MCF 10A (cell line): ENCODE data around the gene CELF4. TPM values are rescaled to one million over a fixed set of nuclear protein-coding genes. Genes with fewer than 3 reads are reported as not detected.

Experiments
- BruUV-seq: library from RNA; stranded (reverse); fragments of 400-500 nt; replicated peaks from 2 replicates; lab custom pipeline; 2021; lab: Mats Ljungman, UMichigan
- CTCF ChIA-PET: fragments of 300-600 bp; sonication (Branson Sonifier 250); formaldehyde crosslinking; extraction: SDS; loops from one replicate; lab custom pipeline; 2021; ENCODE audit warnings: antibody characterized with exemption, inconsistent platforms; lab: Yijun Ruan, JAX
- POLR2A ChIA-PET: fragments of 300-600, 350-650 bp; sonication (Branson Sonifier 250); formaldehyde crosslinking; extraction: SDS; loops from one replicate; lab custom pipeline; 2020; ENCODE audit warnings: antibody characterized with exemption, inconsistent platforms; lab: Yijun Ruan, JAX
- DNase-seq: peaks from one replicate; pipeline ENCODE4 v3.0.0-alpha.2; 2018; ENCODE audit not compliant: unreplicated experiment
- H3K27ac Mint-ChIP-seq: one replicate; pipeline ENCODE4 v1.8.0; 2022; ENCODE audit warnings: mild to moderate bottlenecking, low read depth, mixed read lengths; ENCODE audit not compliant: unreplicated experiment
- H3K27me3 Mint-ChIP-seq: one replicate; pipeline ENCODE4 v1.8.0; 2022; ENCODE audit warnings: mixed read lengths; ENCODE audit not compliant: insufficient read depth, unreplicated experiment
- H3K36me3 Mint-ChIP-seq: one replicate; pipeline ENCODE4 v1.8.0; 2022; ENCODE audit warnings: mild to moderate bottlenecking, moderate library complexity, mixed read lengths; ENCODE audit not compliant: insufficient read depth, unreplicated experiment
- H3K4me1 Mint-ChIP-seq: one replicate; pipeline ENCODE4 v1.8.0; 2022; ENCODE audit warnings: mixed read lengths; ENCODE audit not compliant: insufficient read depth, unreplicated experiment
- H3K4me3 Mint-ChIP-seq: one replicate; pipeline ENCODE4 v1.8.0; 2022; ENCODE audit warnings: mild to moderate bottlenecking, moderate library complexity, mixed read lengths; ENCODE audit not compliant: unreplicated experiment
- H3K9me3 Mint-ChIP-seq: one replicate; pipeline ENCODE4 v1.8.0; 2022; ENCODE audit warnings: mixed read lengths; ENCODE audit not compliant: unreplicated experiment
- intact Hi-C: fragments of 100-400 bp; cut with micrococcal nuclease; formaldehyde crosslinking; loops from 2 replicates; pipeline ENCODE4 v1.14.1; 2022
- total RNA-seq: library from RNA; stranded (reverse); gene quantifications from 2 replicates; pipeline ENCODE4 v1.2.3, GENCODE V29; 2022
- TF ChIP-seq, protein P1 (sequence below): fragments of 200-600 bp; IDR thresholded peaks from one replicate; pipeline ENCODE4 v1.8.0; 2022; ENCODE audit warnings: antibody characterized with exemption, mild to moderate bottlenecking; ENCODE audit not compliant: unreplicated experiment

Gene CELF4
- total RNA-seq, 1 experiment from 2014 or later, result not detected

DNA sequence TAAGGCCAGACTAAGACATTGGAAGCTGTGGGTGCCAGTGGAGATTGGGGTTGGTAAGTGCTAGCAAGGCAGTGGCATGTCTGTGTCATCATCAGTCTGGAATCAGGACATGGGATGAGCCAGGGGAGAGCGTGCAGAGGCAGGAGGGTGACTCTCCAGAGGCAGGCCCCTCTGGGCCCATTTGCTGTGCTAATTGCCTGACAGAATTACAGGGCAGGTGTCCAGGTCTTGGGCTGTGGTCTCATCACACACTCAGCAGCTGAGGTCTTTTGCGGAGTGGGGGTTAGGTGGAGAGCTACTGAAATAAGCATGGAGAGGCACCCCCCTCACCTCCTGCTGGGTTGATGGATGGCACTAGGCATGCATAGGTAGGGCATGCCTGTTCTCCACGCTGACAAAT lies 57.4 kb downstream of the CELF4 start:
- BruUV-seq, result no TSS peak
- ChIA-PET CTCF (interaction anchor here (0.7 kb wide), 1 partner anchor 197 kb away, joined by 3 read pairs; no protein-coding TSS in a partner anchor), POLR2A (interaction anchor here (0.6 kb wide), 2 partner anchors 12 to 114 kb away, joined by 3 read pairs; no protein-coding TSS in a partner anchor)
- no peak overlapping the region for H3K27ac Mint-ChIP-seq
- no peak for DNase-seq
- H3K9me3 Mint-ChIP-seq, result peaks cover 18% of the 10 kb centered on the region
- H3K4me1 Mint-ChIP-seq, result no peaks in the 10 kb centered on the region
- H3K36me3 Mint-ChIP-seq, result no peaks in the 10 kb centered on the region
- intact Hi-C loops, result no loop called here
- no peak overlapping the region for H3K4me3 Mint-ChIP-seq
- H3K27me3 Mint-ChIP-seq, result peaks cover 38% of the 10 kb centered on the region
- TF ChIP-seq, protein P1, sequence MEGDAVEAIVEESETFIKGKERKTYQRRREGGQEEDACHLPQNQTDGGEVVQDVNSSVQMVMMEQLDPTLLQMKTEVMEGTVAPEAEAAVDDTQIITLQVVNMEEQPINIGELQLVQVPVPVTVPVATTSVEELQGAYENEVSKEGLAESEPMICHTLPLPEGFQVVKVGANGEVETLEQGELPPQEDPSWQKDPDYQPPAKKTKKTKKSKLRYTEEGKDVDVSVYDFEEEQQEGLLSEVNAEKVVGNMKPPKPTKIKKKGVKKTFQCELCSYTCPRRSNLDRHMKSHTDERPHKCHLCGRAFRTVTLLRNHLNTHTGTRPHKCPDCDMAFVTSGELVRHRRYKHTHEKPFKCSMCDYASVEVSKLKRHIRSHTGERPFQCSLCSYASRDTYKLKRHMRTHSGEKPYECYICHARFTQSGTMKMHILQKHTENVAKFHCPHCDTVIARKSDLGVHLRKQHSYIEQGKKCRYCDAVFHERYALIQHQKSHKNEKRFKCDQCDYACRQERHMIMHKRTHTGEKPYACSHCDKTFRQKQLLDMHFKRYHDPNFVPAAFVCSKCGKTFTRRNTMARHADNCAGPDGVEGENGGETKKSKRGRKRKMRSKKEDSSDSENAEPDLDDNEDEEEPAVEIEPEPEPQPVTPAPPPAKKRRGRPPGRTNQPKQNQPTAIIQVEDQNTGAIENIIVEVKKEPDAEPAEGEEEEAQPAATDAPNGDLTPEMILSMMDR, result no peak

DNA sequence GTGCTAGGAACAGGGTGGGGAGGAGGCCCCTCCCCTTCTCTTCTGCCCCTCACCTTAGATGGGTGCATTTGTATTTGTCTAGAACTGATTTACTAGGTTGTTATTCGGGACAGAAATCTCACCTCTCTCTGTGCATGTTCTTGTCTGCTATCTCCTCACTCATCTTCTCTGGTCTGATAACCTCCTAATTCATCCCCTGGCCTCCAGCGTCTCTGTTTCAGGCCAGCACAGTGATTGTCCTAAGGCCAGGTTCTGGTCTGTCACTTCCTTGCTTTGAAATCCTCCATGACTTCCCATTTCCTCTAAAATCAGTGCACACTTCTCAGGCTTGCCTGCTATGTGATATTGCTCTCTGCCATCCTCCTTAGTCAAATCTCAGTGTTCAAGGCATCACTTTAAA lies 58.4 kb downstream of the CELF4 start:
- Mint-ChIP-seq H3K27me3 (peaks cover 28% of the 10 kb centered on the region), H3K36me3 (no peaks in the 10 kb centered on the region), H3K9me3 (peaks cover 10% of the 10 kb centered on the region), H3K27ac (no peak overlapping the region), H3K4me3 (no peak overlapping the region), H3K4me1 (no peaks in the 10 kb centered on the region)
- BruUV-seq, result no TSS peak
- TF ChIP-seq, protein P1, result no peak
- intact Hi-C loops, result no loop called here
- ChIA-PET POLR2A (no interaction called here), CTCF (no interaction called here)
- DNase-seq, result no peak

DNA sequence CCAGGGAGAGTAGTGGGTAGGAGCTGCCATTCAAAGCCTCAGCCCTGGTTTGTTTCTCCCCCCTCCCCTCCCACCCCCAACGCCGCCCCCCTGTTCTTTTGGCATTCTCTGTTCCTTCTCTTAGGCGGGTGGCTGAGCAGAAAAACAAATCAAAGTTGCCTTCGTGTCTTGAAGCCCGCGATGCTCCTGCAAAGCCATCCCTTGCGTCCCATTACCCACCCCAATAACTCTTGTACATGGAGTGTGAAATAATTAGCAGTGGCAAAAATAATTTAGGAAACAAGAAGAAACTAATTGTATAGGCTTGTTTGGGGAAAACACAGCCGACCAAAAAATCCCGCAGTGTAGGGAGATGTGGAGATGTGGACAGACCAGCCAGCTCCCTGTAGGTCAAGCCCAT lies 59.6 kb downstream of the CELF4 start:
- H3K9me3 Mint-ChIP-seq, result no peaks in the 10 kb centered on the region
- TF ChIP-seq, protein P1, result no peak
- ChIA-PET CTCF (interaction anchor here (0.5 to 1.0 kb wide), 5 partner anchors 16 to 162 kb away, joined by 3 to 4 read pairs (median 3); no protein-coding TSS in a partner anchor), POLR2A (no interaction called here)
- H3K4me3 Mint-ChIP-seq, result no peak overlapping the region
- no peak for DNase-seq
- BruUV-seq, result no TSS peak
- H3K27me3 Mint-ChIP-seq, result peaks cover 22% of the 10 kb centered on the region
- no peaks in the 10 kb centered on the region for H3K36me3 Mint-ChIP-seq
- intact Hi-C loops, result no loop called here
- H3K27ac Mint-ChIP-seq, result no peak overlapping the region
- no peaks in the 10 kb centered on the region for H3K4me1 Mint-ChIP-seq

DNA sequence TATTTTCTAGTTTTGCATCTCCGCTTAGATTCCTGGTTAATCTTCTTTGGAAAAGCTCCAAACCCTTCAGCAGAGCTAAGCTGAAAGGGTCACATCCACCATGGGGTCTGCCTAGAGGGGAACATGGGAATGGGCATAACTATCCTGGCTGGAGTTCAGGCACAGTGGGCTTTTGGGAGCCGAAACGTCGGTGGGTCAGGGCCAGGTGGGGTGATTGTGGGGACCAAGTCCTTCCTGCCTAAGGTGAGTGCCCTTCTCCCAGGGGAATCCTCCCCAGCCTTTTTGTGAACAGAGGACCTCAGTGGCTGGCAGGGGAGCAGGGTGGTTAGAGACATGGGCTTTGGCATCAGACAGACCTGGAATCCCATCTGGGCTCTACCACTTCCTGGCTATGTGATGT lies 60.3 kb downstream of the CELF4 start:
- BruUV-seq, result no TSS peak
- Mint-ChIP-seq H3K27me3 (peaks cover 22% of the 10 kb centered on the region), H3K4me1 (no peaks in the 10 kb centered on the region), H3K36me3 (no peaks in the 10 kb centered on the region), H3K4me3 (no peak overlapping the region), H3K9me3 (no peaks in the 10 kb centered on the region), H3K27ac (no peak overlapping the region)
- POLR2A ChIA-PET, result no interaction called here
- intact Hi-C loops, result loop anchor here (2.0 kb wide), 1 partner anchor 65 kb away; no protein-coding TSS in a partner anchor
- CTCF ChIA-PET, result no interaction called here
- no peak for DNase-seq
- TF ChIP-seq, protein P1, result no peak
